HS-27A (cell line): ENCODE results near the gene LITAF.

Experiments used
- DNase-seq: peaks from one replicate; pipeline ENCODE4 v3.0.0-alpha.2; 2012; ENCODE audit warnings: low read depth, missing footprints

LITAF gene

DNA sequence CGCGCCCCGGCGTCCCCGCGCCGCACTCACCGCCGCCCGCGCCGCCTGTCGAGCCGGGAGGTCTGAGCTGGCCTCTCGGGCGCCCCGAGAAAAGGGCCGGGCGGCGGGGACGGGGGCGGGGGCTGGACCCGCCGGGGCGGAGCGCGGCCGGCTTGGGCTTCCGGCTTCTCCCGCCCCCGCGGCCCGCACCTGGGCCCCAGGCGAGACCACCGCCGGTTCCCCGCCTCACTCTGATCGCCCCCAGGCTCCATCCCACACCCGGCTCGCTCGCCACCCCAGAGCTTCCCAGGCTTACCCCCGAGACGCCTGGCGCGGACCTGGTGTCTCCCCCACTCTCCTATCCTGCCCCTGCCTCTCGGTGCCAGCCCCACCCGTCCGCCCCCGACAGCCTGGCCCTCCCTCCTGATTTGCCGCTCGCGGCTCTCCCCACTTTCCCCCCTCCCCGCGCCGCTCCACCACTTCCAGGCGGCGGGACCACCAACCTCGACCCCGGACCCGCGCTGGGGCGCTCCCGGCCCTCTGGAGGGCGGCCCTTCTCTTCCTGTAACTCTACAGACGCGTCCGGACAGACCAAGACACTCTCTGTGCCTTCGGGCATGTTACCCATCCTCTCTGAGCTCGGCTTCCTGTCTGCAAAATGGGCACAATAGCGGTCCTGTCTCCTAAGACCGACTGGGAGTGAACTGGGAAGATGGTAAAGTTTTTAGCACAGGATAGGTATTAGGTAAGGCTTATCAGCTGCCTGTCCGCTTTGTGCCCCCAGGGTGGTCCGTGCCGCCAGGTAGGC, at the start of gene LITAF:
LITAF (minus strand) TSS at position 64 of the 787 bp plus-strand sequence. CDS start 30,189 bp downstream, outside the sequence.
- peak; percentile 9 for DNase-seq

DNA sequence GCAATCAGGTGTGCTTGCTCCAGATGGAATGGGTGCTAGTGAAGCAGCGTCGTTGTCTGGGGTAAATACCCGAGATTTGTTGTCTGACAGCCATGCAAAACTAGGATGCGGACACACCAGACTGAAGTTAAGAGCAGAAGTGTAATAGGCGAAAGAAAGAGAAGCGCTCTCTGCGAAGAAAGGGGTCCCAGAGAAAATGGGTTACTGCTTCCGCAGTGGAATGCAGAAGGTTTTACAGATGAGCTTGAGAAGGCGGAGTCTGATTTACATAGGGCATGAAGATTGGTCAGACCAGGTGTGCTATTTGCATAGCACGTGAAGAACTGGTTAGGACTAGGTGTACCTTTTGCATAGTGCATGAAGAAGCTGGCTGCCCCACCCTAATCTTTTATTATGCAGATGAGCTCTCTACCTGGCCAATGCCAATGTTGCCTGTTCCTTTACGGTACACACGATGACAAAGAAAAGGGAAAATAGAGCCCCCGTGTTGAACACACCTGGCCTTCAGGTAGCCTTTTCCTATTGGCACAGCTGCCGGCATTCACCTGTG, 49.5 kb upstream of the LITAF start:
- DNase-seq, result no peak

DNA sequence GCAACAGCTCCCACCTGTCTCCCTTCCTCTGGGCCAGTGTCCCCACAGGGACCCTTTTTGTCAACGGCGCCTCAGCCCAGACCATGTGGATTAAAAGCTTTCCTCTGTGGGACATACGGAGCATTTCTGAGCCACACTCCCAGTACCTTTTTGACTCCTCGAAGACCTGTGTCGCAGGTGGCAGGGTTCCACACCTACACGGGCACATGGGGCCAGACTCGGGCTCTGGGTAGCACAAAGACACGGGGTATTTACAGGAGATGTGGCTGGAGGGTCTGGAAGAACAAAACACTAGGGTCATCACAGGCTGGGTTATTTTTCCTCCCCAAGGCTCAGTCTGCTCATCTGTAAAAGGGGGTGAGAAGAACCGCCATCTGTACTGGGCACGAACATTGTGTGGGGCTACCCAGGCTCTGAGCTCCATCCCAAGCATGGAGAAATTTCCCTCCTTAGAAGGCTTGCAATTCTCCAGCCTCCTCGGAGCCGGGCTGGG, 49.0 kb upstream of the LITAF start:
- no peak for DNase-seq

DNA sequence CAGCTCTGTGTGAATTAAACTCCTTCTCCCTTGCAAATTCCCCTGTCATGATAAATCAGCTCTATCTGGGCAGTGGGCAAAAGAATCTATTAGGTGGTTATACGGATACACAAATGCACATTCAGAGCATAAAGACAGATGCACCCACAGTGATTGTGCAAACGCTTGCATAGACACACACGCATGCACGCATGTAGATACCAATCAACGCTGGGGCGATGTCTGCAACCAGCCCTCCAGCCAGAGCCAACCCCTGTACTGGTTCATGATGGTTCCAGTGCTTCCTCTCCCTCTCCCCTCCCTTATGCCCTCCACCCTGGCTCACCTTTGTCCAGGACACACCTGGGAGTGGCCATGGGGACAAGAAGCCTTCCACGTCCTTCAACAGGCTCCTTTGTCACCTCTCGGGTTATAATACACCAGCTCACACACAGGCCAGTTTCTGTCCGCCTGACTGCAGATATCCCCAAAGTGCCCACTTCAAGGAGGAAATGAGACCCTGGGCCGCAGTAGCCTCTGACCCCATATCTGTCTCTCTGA, 48.5 kb upstream of the LITAF start:
- DNase-seq, result no peak

DNA sequence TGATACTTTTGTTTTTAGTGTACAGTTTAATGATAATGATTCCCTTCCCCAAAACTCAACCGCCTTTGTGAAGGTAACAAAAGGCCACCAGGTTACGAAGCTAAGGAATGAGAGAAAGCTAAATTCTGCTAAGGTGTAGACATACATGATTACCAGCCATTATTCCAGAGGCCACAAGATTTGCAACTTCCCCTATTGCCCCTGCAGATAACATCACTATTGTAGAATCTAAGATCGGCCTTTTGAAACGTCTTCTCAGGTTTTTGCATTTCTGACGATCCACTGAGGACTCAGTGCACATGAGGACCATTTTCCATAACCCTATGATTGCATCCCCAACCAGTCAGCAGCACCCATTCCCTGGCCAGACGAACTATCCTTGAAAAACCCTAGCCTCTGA, 47.6 kb upstream of the LITAF start:
- DNase-seq, result no peak

DNA sequence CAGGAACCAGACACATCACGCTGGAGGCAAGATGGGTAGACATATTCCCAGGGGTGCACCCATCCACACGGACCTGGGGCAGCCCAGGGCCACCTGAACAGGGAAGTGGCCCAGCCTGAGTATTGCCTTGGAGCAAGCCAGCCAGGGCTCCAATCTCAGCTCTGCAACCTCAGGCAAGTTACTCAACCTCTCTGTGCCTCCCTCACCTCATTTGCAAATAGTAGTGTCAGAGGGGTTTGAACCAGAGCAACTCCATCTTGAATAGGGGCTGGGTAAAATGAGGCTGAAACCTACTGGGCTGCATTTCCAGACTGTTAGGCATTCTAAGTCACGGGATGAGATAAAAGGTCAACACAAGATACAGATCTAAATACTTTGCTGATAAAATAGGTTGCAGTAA, 46.4 kb upstream of the LITAF start:
- DNase-seq, result no peak

DNA sequence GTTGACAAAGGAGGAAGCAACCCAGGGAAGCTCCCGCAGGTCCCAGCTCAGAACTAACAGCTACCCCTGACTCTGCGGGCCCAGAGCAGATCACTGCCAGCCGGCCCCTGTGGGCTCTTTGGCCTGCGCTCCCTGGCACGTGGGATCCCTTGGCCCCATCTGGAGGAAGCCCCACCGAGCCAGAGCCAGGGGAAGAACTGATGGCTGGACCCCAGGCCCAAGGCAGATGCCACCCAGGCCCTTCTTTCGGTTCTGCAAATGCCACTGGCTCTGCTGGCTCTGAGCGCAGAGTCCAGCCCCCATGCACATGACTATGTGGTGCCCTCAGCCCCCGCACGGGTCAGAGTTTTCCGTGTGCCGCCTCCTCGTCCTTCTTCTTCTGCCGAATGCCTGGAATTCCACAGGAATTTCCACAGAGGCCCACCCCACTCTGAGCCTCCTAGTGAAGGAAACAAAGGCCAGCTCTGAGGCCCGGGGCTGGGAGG, 45.8 kb upstream of the LITAF start:
- DNase-seq, result peak; percentile 22

DNA sequence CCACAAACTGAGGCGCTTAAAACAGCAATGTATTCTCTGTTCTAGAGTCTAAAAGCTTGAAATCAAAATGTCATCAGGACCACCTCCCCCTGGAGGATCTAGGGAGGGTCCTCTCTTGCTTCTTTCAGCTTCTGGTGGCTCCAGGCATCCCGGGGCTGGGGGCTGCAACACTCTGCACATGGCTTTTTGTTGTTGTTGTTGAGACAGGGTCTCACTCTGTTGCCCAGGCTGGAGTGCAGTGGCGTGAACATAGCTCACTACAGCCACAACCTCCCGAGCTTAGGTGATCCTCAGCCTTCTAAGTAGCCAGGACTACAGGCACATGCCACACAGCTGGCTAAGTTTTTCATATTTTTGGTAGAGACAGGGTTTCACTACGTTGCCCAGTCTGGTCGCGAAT, 44.5 kb upstream of the LITAF start:
- no peak for DNase-seq

DNA sequence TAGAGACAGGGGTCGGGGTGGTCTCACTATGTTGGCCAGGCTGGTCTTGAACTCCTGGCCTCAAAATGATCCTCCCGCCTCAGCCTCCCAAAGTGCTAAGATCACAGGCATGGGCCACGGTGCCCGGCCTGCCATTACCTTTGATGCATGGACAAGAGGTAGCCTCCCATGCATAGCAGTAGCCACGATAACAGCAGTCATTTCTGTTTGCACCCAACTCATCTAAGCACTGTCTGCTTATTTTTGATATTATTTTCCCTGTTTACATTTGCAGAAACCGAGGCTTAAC, 44.0 kb upstream of the LITAF start:
- DNase-seq, result no peak

DNA sequence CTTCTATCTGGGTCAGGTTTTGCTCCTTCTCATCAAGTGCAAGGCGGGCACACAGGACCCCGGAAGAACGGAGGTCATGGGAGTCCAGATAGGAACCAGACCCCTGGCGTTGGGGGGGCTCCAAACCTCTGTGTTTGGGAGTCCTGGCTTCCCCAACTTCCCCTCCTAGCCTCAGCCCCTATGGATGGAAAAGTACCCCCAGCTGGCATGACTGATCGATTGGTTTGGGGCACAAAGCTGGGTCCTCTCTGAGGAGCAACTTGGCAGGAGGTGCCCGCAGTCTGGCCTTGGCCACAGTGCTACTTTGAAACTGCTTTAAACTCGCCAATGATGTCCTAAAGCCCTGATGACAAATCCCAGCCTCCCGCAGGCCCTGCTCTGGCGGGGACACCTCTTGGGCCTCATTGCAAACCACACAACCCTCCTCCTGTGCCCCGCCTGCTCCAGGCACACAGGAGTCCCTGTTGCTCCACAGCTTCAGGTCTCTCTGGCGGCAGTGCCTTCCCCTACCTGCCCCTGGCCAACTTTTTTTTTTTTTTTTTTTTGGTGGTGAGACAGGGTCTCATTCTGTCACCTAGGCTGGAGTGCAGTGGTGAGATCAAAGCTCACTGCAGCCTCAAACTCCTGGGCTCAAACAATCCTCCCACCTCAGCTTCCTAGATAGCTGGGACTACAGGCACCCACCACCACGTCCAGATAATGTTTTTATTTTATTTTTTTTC, 43.5 kb upstream of the LITAF start:
- no peak for DNase-seq

DNA sequence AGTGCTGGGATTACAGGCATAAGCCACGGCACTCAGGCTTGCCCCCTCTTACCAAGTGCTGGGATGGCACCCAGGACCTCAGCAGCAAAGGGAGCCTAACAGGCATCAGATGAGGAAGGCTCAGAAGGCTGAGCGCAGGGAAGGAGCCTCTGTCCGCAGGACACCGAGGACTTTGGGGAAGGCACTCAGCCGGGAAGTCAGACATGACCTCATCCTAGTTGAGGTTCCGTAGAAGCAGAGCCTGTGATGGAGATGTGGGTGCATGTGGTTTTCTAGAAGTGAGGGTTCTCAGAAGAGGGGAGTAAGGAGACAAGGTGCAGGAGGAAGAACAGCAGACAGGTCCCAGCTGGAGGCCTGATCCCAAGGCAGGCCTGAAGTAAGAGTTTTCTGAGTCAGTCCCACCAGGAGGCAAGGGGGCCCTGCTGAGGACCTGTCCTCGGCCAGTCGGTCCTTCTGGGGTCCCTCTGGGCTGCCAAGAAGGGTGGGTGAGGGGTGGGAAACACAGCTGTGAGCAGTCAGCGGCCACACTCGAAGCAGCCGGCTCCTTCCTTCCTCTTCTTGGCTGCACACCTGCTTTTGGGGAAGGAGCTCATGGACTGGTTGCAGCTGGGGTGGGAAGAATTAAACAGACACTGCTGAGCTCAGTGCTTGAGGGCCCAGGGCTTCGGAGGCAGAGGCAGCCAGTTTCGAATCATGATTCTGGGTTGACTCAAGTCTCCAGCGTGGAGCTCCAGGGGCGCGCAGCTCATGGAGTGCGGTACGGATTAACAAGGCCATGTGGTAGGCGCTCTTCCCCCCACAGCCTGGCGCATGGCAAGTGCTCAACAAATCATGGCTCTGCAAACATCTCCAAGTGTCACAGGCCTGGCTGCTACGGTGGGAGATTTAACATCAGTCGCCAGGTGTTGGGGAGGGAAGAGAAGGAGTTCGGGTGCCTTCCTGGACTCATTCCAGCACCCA, 42.6 kb upstream of the LITAF start:
- DNase-seq, result no peak

DNA sequence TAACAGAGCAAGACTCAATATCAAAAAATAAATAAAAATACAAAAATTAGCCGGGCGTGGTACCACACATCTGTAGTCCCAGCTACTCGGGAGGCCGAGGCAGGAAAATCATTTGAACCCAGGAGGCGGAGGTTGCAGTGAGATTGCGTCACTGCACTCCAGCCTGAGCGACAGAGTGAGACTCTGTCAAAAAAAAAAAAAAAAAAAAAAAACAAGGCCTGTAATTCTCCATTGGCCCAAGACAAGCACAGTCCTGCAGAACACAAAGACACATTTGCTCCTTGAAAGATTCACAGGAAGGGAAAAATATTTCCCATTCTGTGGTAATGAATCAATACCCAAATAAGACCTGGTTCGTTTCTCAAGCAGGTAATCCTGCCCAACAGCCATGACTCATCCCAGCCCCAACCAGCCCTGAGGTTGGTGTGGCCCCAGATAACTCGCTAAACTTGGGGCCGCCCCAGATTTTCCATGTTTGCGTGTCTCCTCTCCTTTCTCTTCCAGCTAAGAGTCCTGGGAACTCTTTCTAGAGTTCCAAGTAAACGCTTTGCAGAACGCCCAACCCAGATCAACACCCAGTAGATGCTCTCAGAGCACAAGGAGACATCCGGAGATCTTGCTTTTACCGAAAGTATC, 41.2 kb upstream of the LITAF start:
- peak; percentile 75 for DNase-seq

DNA sequence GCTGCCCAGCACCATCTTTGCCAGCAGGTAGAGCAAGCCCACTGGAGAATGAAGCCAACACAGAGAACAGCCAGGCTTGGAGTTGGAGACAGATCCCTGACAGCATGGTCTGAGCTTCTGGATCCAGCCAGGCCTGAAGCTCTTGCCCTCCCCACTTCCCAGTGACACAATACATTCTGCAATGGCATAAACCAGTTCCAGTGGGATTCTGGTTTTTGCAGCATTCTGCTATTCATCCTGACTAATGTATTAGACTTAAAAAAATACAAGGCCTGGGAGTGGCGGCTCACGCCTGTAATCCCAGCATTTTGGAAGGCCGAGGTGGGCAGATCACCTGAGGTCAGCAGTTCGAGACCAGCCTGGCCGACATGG, 40.6 kb upstream of the LITAF start:
- DNase-seq, result no peak

DNA sequence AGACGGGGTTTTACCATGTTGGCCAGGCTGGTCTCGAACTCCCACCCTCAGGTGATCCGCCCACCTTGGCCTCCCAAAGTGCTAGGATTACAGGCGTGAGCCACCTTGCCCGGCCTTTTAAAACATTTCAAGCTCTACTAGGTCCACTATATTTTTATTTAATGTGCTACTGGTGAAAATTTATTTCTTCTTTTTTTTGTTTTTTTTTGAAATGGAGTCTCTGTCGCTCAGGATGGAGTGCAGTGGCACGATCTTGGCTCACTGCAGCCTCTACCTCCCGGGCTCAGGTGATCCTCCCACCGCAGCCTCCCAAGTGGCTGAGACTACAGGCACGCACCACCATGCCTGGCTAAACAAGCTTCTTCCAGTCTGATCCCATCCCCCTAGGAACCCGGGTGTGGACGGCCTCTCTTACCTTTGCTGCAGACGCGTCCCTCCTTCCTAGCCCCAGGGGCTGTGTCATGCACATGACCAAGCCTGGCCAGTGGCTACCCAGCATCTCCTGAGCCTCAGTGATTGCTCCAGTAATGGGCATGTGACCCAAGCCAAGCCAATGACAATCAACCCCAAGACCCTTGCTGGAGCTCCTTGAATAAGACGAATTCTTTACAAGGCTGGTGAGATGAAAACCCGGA, 40.1 kb upstream of the LITAF start:
- no peak for DNase-seq

DNA sequence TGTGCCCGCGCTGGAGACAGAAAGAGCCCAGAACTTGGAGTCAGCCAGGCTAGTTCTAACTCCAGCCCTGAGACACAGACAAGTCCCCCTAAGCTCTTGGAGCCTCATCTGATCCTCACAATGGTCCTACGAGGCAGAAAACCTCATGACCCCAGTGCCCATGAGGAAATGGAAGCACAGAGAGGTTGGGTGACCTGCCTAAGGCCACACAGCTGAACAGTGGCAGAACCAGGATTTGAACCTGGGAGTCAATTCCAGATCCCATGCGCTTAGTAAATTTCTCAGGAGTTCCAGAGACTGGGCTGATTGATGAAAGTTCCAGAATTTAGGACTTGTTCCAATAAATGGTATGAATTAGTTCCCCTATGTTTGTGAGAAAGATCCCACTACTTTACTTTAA, 39.0 kb upstream of the LITAF start:
- no peak for DNase-seq

DNA sequence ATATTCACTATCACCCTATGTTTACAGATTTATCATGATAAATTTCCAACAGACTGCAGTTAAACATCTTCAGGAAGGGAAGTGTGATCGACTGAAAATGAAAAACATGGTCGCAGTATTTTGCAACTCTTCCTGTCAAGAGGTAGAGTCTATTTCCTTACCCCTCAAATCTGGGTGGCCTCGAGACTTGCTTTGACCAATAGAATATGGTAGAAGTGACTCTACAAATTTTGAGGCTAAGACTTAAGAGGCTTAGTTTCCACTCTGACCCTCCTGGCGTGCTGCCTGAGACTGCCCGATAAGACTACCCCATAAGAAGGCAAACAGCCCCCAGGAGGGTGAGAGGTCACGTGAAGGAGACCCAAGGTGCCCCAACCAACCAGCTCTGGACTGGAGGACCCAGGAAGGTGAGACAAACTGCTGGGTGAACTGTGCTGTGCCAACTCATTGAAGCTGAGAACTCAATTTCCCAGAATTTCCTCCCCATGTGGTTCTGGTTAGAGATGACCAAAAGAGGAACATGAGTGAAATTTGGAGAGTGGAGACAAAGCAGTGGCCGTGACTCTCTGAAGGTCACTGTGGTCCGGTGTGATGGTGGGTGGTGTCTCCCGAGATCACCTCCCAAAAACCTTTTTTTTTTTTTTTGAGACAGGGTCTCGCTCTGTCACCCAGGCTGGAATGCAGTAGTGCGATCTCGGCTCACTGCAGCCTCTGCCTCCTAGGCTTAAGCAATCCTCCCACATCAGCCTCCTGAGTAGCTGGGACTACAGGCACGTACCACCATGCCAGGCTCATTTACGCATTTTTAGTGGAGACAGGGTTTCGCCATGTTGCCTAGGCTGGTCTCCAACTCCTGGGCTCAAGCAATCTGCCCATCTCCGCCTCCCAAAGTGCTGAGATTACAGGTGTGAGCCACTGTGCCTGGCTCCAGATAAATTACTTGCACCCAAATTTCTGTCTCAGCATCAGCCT, 38.2 kb upstream of the LITAF start:
- DNase-seq, result no peak

DNA sequence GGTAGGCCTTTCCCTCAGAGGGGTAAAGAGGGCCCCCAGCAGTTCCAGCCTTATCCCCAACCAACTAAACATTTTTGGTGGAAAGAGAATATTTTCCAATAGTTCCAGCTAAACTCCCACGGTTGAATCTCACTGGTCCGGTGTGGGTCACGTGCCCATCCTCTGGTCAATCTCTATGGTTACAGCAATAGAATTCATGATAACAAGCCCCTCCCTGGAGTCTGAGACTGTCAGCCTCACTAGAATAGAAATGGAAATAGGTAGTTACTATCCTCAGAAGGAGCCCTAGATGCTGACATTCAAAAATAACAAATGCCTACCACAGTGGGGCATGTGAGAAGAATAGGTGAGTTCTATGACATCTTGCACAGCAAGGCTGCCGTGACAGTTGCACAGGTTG, 37.5 kb upstream of the LITAF start:
- DNase-seq, result no peak

DNA sequence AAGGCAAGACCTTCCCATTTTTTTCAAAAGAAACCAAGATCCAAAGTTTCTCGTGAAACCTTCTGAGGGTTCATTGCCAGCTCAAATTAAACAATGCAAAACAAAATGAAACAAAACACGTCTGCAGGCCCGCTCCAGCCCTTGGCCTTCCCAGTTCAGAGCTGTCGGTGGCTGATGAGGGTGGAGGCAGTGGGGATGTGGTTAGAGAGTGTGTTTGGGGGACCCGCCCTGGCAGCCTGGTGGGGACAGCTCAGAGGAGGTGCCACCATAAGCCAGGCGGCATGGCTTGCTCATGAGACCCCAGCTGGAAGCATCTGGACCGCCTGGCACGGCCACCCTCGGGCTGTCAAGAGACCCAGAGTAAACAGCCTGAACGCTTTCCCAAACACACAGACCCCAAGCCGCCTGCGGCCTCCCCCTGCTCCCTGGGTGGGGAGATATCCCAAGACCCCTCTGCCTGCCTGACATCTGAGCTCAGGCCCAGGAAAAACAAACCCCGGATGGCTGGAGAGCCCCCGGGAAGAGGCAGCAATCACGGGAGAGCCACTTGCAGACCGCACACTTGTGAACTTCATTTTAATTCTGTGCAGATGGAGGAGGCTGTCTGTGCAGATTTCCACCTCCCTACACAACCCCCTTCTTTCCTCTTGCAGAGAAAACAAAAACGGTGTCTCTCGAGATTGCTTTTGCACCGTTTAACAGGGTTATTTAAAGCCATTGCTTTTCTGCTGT, 35.4 kb upstream of the LITAF start:
- no peak for DNase-seq

DNA sequence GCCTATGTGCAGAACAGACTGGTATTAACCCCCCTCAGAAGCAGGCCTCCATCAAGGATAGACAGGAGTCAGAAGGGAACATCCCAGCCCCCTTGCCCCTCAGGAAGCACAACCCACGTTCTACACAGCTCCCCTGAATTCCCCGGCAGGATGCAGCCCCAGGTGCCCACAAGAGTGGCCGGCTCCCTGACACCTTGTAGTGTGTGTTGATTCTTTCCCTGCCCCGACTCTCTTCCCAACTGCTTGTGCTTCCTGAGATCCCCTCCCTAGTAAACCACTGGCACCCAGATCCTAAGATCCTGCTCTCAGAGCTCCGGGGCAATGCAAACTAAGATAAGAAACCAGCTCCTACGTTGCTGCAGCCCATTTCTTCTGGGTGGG, 34.8 kb upstream of the LITAF start:
- DNase-seq, result no peak
